Esophagus muscularis mucosa (tissue), 4 donors: Measurements from ENCODE around the gene HAUS5.

Experiments
- EP300 ChIP-seq: sonication (generic); formaldehyde crosslinking; IDR thresholded peaks from one replicate; pipeline ENCODE4 v1.6.1; 2017; ENCODE audit warnings: antibody characterized with exemption
- POLR2A ChIP-seq: fragments of 450-650 bp; IDR thresholded peaks from one replicate; pipeline ENCODE4 v1.6.1; 2017; ENCODE audit warnings: antibody characterized with exemption, moderate library complexity, mild to moderate bottlenecking, low read depth
- POLR2AphosphoS5 ChIP-seq, 2 donors: sonication (generic); formaldehyde crosslinking; IDR thresholded peaks; one replicate each; pipeline ENCODE4 v1.6.1; 2017; ENCODE audit warnings: antibody characterized with exemption in 2 of 2
- TF ChIP-seq, protein P1 (sequence below), 3 experiments: fragments of 200-600 bp in 2 of 3; fragments of 450-650 bp in 1 of 3; sonication (generic) in 2 of 3; IDR thresholded peaks; one replicate each; pipeline ENCODE4 v1.5.1; 2017 to 2019; ENCODE audit warnings: antibody characterized with exemption in 3 of 3, mild to moderate bottlenecking in 2 of 3, moderate library complexity in 1 of 3

DNA sequence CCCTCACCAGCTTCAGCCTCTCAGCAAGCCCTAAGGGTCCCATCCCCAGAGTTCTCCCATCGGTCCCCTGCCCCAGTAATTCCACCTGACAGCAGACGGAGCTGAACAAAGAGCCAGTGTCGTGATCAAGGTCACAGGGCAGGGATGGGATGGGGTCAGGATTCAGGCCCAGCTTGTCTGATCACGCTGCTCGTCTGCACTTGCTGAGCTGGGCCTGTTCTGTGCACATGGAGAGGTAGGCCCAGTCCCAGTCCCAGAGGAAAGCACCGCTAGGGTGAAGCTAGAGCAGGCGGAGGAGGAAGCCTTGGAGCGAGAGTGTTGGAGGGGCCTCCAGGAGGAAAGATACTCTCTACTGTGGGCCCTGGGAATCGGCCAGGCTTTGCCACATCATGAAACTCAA lies 9.2 kb downstream of the HAUS5 start:
- TF ChIP-seq, protein P1, sequence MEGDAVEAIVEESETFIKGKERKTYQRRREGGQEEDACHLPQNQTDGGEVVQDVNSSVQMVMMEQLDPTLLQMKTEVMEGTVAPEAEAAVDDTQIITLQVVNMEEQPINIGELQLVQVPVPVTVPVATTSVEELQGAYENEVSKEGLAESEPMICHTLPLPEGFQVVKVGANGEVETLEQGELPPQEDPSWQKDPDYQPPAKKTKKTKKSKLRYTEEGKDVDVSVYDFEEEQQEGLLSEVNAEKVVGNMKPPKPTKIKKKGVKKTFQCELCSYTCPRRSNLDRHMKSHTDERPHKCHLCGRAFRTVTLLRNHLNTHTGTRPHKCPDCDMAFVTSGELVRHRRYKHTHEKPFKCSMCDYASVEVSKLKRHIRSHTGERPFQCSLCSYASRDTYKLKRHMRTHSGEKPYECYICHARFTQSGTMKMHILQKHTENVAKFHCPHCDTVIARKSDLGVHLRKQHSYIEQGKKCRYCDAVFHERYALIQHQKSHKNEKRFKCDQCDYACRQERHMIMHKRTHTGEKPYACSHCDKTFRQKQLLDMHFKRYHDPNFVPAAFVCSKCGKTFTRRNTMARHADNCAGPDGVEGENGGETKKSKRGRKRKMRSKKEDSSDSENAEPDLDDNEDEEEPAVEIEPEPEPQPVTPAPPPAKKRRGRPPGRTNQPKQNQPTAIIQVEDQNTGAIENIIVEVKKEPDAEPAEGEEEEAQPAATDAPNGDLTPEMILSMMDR (IDR thresholded peaks at IDR 0.05) = no peak
- TF ChIP-seq POLR2A = no peak
- no peak for TF ChIP-seq EP300
- no peak for TF ChIP-seq POLR2AphosphoS5 (IDR thresholded peaks at IDR 0.05)
